Neural progenitor cell (in vitro differentiated cells): ENCODE measurements around the gene AKAP6.

Source experiments
- EZH2phosphoT487 ChIP-seq: fragments of 200-600 bp; sonication (generic); IDR thresholded peaks from 2 replicates; pipeline ENCODE4 v1.6.1; 2017; ENCODE audit warnings: antibody characterized with exemption
- TF ChIP-seq, protein P1 (sequence below): fragments of 200-600 bp; sonication (generic); IDR thresholded peaks from 2 replicates; pipeline ENCODE4 v1.5.1; 2017; ENCODE audit warnings: antibody characterized with exemption, mild to moderate bottlenecking

DNA sequence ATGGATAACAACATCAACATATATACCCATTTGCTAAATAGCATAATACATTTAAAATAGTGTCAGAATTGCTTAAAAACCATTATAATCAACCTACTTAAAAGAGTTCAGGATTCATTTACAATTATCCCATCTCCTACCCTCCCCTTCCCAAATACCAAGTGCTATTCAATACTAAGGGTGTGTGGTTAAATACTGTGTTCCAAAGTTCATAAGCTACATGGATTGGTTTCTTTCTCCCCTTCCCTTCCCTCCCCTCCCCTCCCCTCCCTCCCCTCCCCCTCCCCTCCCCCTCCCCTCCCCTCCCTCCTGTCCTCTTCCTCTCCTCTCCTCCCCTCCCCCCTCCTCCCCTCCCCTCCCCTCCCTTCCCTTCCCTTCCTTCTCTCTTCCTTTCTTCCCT lies 512.6 kb downstream of the AKAP6 start:
- no peak for TF ChIP-seq EZH2phosphoT487
- TF ChIP-seq, protein P1, sequence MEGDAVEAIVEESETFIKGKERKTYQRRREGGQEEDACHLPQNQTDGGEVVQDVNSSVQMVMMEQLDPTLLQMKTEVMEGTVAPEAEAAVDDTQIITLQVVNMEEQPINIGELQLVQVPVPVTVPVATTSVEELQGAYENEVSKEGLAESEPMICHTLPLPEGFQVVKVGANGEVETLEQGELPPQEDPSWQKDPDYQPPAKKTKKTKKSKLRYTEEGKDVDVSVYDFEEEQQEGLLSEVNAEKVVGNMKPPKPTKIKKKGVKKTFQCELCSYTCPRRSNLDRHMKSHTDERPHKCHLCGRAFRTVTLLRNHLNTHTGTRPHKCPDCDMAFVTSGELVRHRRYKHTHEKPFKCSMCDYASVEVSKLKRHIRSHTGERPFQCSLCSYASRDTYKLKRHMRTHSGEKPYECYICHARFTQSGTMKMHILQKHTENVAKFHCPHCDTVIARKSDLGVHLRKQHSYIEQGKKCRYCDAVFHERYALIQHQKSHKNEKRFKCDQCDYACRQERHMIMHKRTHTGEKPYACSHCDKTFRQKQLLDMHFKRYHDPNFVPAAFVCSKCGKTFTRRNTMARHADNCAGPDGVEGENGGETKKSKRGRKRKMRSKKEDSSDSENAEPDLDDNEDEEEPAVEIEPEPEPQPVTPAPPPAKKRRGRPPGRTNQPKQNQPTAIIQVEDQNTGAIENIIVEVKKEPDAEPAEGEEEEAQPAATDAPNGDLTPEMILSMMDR = no peak
